HG03521 (cell line): ENCODE measurements around the gene L3MBTL4.
"Not testable (repeated sequence)": the region's sequence is repeated elsewhere in the genome, so short reads cannot be mapped to it uniquely, and the experiment has no call there.

ENCODE experiments used
- ATAC-seq: cut with Tn5 transposase; IDR thresholded peaks from one replicate; pipeline ENCODE4 v1.9.1; 2021; ENCODE audit warnings: mild to moderate bottlenecking, moderate library complexity; ENCODE audit not compliant: unreplicated experiment

Gene L3MBTL4

GRCh38 chr18:6203791-6204190 is 210.9 kb downstream of the L3MBTL4 start:
- no peak for ATAC-seq

DNA sequence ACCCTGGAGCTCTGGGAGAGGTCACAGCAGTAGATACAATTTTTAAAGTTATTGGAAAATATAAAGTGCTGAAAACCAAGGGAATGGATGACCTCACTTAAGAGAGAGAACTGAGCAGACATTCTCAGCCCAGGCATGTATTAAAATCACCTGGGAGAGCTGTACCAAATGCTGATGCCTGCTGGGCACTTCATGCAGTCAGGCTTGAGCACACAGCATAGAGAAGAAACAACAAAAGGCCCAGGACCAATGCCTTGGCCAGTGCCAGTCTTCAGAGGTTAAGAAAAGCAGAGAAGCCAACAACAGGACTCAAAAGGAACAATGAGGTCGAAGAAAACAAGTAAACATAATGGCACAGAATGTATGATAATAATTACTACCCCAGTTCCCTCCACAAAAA is 211.8 kb downstream of the L3MBTL4 start:
- ATAC-seq, result no peak

GRCh38 chr18:6200204-6200774 is 214.4 kb downstream of the L3MBTL4 start:
- no peak for ATAC-seq

- no peak for ATAC-seq
Observed at GRCh38 chr18:6199777-6200176, 214.9 kb downstream of the L3MBTL4 start.

DNA sequence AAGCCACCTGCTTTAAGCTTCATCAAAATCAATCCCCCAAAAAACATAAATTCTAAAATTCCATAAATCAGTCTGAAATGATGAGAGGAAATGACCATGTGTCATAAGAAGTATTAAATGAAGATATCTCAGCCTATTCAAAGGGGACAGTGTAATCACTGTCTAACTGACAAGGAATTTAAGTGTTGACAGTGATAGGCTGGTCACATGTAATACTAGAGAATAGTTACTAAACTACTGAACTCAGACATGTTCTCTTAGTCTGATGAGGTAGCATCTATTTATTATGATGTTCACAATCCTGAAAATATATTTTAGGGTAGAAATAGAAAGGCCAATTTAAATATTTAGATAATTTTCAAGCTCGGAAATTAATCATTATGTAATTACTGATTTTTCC is 216.1 kb downstream of the L3MBTL4 start:
- ATAC-seq, result no peak

- ATAC-seq, result no peak
Observed at GRCh38 chr18:6194640-6195039, 220.1 kb downstream of the L3MBTL4 start.

GRCh38 chr18:6185782-6186181 is 228.9 kb downstream of the L3MBTL4 start:
- ATAC-seq, result not testable (repeated sequence)

DNA sequence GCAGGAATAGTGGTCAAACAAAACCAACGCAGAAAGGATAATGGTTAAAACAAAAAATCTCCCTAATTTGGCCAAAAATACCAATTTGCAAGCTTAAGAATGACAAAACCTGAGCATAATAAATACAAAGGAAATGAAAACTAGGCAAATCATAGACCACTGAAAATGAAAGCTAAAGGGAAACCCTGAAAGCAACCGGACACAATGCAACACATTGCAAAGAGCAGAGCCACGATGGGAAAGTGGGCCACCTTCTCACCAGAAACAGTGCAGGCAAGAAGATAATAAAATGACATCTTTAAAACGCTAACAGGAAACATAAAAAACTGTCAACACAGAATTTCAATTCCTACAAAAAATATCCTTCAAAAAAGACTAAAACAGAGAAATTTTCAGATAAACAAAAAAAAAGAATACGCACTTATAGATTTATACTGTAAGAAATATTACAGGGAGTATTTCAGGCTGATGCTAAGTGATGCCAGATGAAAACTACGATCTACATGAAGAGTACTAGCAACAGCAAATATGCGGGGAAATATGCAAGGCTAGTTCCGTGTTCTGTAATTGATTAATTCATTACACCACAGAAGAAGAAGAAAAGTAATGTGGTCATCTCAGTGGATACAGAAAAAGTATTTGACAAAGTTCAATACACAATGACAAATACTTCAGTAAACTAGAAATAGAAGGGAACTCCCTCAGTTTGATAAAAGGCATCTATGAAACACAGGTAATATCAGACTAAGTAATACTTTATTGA is 239.5 kb downstream of the L3MBTL4 start:
- ATAC-seq, result no peak

DNA sequence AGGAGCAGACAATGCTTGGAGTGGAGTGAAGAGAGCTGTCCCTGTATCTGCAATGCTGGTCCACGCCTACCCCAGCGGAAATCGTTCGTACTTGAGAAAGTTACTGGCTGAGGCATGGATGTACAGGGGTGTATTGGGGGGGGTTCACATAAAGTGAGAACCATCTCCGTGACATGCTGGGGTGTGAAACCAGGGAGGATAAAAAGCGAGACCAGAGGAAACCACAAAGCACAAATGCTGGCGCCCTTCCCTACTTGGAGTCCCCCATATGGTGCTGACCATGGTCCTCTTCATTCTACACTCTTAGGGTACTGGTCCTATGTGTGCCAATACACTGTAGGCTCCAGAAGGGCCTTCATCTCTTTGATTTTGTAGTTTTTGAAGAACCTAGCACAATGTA is 244.1 kb downstream of the L3MBTL4 start:
- ATAC-seq, result no peak

GRCh38 chr18:6161549-6161948 is 253.2 kb downstream of the L3MBTL4 start:
- no peak for ATAC-seq

- no peak for ATAC-seq
Observed at GRCh38 chr18:6159426-6159825, 255.3 kb downstream of the L3MBTL4 start.

DNA sequence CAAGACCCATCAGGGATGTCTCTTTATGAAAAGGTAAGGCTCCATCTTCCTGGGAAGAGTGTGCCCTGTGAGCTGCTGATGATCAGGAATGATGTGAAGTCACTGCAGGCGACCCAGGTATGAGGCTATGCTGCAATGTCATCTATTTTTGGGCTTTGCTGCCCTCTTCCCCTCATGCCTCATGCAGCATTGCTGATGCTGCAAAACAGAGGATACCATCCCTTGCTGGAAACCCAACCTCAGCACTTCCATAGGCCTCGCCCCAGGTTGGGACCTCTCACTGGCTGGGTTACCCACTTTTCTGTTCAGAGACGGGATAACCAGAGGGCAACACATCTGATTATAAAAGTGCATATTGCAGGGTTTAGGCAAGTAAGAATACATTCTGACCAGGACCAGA is 255.8 kb downstream of the L3MBTL4 start:
- no peak for ATAC-seq

GRCh38 chr18:6156446-6156845 is 258.3 kb downstream of the L3MBTL4 start:
- no peak for ATAC-seq

DNA sequence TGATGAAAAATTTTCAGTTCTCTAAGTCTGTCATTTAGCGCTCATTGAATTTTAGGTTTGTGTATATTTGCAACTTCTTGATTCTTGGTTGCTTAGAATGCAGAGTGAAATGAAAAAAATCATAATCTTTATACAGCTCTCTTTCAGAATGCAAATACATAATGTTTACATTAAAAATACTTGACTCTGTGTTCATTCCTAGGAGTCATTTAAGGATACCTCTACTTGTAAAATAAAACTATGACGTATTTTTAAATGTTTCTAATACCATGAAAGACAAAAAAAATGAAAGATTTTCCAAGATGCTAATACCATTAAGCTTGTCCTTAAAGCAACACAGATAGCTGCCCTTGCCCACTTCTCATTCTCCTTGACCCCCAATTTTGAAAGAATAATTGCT is 259.0 kb downstream of the L3MBTL4 start:
- ATAC-seq, result no peak

GRCh38 chr18:6150430-6150829 is 264.3 kb downstream of the L3MBTL4 start:
- ATAC-seq, result no peak

DNA sequence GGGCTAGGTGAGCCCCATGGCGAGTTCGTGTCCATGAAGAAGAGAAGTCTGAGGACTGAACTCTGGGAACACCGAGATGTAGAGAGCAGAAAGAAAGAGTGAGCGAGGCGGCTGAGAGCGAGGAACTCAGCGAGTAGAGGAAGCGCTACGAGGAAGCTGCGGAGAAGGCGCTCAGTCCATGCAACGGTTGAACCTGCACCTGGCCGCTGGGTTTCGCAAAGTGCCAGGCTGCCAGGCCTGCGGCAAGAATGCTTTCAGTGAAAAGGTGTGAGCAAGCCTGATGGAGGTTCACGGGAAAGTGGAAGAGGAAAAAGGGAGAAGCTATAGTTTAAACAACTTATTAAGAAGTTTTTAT is 268.4 kb downstream of the L3MBTL4 start:
- ATAC-seq, result no peak

- ATAC-seq, result no peak
Observed at GRCh38 chr18:6145645-6146306, 268.9 kb downstream of the L3MBTL4 start.

GRCh38 chr18:6139007-6139406 is 275.7 kb downstream of the L3MBTL4 start:
- ATAC-seq, result no peak

DNA sequence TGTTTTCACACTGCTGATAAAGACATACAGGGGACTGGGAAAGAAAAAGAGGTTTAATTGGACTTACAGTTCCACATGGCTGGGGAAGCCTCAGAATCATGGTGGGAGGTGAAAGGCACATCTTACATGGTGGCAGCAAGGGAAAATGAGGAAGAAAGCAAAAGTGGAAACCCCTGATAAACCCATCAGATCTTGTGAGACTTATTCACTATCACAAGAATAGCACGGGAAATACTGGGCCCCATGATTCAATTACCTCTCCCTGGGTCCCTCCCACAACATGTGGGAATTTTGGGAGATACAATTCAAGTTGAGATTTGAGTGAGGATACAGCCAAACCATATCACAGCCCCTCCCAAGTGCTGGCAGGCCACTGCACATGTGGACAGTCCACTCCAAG is 278.8 kb downstream of the L3MBTL4 start:
- not testable (repeated sequence) for ATAC-seq

DNA sequence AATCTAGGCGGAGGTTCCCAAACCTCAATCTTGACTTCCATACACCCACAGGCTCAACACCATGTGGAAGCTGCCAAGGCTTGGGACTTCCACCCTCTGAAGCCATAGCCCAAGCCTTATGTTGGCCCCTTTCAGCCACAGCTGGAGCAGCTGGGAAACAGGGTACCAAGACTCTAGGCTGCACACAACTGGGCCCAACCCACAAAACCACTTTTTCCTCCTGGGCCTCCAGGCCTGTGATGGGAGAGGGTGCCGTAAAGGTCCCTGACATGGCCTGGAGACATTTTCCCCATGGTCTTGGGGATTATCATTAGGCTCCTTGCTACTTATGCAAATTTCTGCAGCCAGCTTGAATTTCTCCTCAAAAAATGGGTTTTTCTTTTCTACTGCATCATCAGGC is 279.7 kb downstream of the L3MBTL4 start:
- not testable (repeated sequence) for ATAC-seq

GRCh38 chr18:6132751-6133368 is 281.9 kb downstream of the L3MBTL4 start:
- ATAC-seq, result no peak

DNA sequence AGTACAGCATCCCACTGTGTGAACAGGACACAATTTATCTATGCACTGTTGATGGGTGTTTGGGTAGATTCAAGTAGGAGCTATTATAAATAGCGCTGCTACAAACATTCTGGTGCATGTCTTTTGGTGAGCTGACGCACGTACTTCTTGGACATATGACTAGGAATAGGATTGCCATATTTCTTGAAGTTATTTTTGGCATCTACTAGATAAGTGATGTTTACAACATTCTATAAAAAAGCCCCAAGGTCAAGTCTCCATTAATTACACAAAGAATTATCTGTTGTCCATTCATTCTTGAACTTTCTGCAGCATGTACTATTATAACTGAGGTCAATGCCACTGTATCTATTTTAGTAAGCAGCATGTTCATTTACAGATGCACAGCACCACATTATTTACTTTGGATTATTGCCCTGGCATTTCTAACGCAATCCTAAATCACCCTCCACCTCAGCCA is 293.9 kb downstream of the L3MBTL4 start:
- ATAC-seq, result no peak
